Fibroblast of villous mesenchyme (primary cell): Measurements from ENCODE around the gene CCN2. TPM values are rescaled to one million over a fixed set of nuclear protein-coding genes. Genes with fewer than 3 reads are reported as not detected.

ENCODE experiments used
- DNase-seq: peaks from one replicate; pipeline ENCODE4 v3.0.0-alpha.2; 2010; ENCODE audit warnings: low read depth
- H3K4me3 ChIP-seq: 2 replicates; pipeline ENCODE4 v1.5.1; 2011; ENCODE audit warnings: low read depth, mild to moderate bottlenecking, low read length
- CTCF ChIP-seq: IDR thresholded peaks from 2 replicates; pipeline ENCODE4 v1.5.1; 2012; ENCODE audit warnings: low read depth, mild to moderate bottlenecking, low read length; ENCODE audit not compliant: insufficient read depth
- total RNA-seq: library from RNA; depleted of rRNA; stranded (reverse); fragments of >200 nt; gene quantifications from 2 replicates; pipeline ENCODE4 v1.2.3, GENCODE V29; 2012

Gene CCN2
- total RNA-seq, 1 donor, result 177 TPM

- DNase-seq, result peak; percentile 69
- TF ChIP-seq CTCF, result no peak
- H3K4me3 ChIP-seq, result no peak overlapping the region
These were observed 28.6 kb upstream of the CCN2 start for GRCh38 chr6:131979515-131980337.

GRCh38 chr6:131978522-131978921, 27.4 kb upstream of the CCN2 start:
- H3K4me3 ChIP-seq, result no peak overlapping the region
- DNase-seq, result no peak
- TF ChIP-seq CTCF, result no peak

GRCh38 chr6:131976545-131977061, 25.4 kb upstream of the CCN2 start:
- H3K4me3 ChIP-seq, result no peak overlapping the region
- no peak for TF ChIP-seq CTCF
- DNase-seq, result no peak

GRCh38 chr6:131972741-131973140, 21.6 kb upstream of the CCN2 start:
- H3K4me3 ChIP-seq, result no peak overlapping the region
- no peak for TF ChIP-seq CTCF
- peak; percentile 15 for DNase-seq

- H3K4me3 ChIP-seq, result no peak overlapping the region
- TF ChIP-seq CTCF, result no peak
- DNase-seq, result no peak
These were observed 19.1 kb upstream of the CCN2 start for GRCh38 chr6:131970076-131970859.

- H3K4me3 ChIP-seq, result no peak overlapping the region
- DNase-seq, result no peak
- no peak for TF ChIP-seq CTCF
These were observed 17.5 kb upstream of the CCN2 start for GRCh38 chr6:131968656-131969055.
